T-helper 2 cell treated with Interferon-gamma antibody and Interleukin-4, amounts not matched to agents 5 μg/mL and 100 μg/mL, for 36 hours (primary cell): ENCODE results near the gene PKLR.
"Not testable (repeated sequence)": the region's sequence is repeated elsewhere in the genome, so short reads cannot be mapped to it uniquely, and the experiment has no call there.

ENCODE experiments used
- DNase-seq: peaks from one replicate; pipeline ENCODE4 v3.0.0; 2021; ENCODE audit warnings: low spot score
- H3K27ac Mint-ChIP-seq: one replicate; pipeline ENCODE4 v1.8.0; 2021; ENCODE audit warnings: mild to moderate bottlenecking, mixed read lengths
- H3K27me3 Mint-ChIP-seq: one replicate; pipeline ENCODE4 v1.8.0; 2021; ENCODE audit warnings: low read depth, mixed read lengths
- H3K36me3 Mint-ChIP-seq: one replicate; pipeline ENCODE4 v1.8.0; 2021; ENCODE audit warnings: low read depth, mixed read lengths
- H3K4me1 Mint-ChIP-seq: one replicate; pipeline ENCODE4 v1.8.0; 2021; ENCODE audit warnings: low read depth, mixed read lengths
- H3K4me3 Mint-ChIP-seq: one replicate; pipeline ENCODE4 v1.8.0; 2022; ENCODE audit warnings: mild to moderate bottlenecking, moderate library complexity, mixed read lengths
- H3K9me3 Mint-ChIP-seq: one replicate; pipeline ENCODE4 v1.8.0; 2021; ENCODE audit warnings: mixed read lengths

Gene PKLR

GRCh38 chr1:155250633-155251449, 50.4 kb downstream of the PKLR start:
- Mint-ChIP-seq H3K27me3 (no peaks in the 10 kb centered on the region), H3K27ac (peak overlapping the region; percentile 14)

GRCh38 chr1:155250246-155250632, 51.0 kb downstream of the PKLR start:
- H3K9me3 Mint-ChIP-seq, result no peaks in the 10 kb centered on the region
- H3K27ac Mint-ChIP-seq, result peak overlapping the region; percentile 79
- no peaks in the 10 kb centered on the region for H3K27me3 Mint-ChIP-seq
- peak overlapping the region; percentile 80 for H3K4me3 Mint-ChIP-seq
- peaks cover 10% of the 10 kb centered on the region for H3K36me3 Mint-ChIP-seq
- peaks cover 29% of the 10 kb centered on the region for H3K4me1 Mint-ChIP-seq
- DNase-seq, result no peak

More at GRCh38 chr1:155250633-155251449, 50.4 kb downstream of the PKLR start:
- DNase-seq, result peak; percentile 92
- Mint-ChIP-seq H3K9me3 (no peaks in the 10 kb centered on the region), H3K36me3 (peaks cover 7% of the 10 kb centered on the region), H3K4me3 (peak overlapping the region; percentile 66), H3K4me1 (peaks cover 26% of the 10 kb centered on the region)

GRCh38 chr1:155247667-155248553, 53.3 kb downstream of the PKLR start:
- no peaks in the 10 kb centered on the region for H3K9me3 Mint-ChIP-seq
- H3K4me1 Mint-ChIP-seq, result peaks cover 27% of the 10 kb centered on the region

GRCh38 chr1:155246796-155247195, 54.4 kb downstream of the PKLR start:
- Mint-ChIP-seq H3K27ac (peak overlapping the region; percentile 1), H3K4me1 (peaks cover 30% of the 10 kb centered on the region)
- H3K27me3 Mint-ChIP-seq, H3K9me3 Mint-ChIP-seq, H3K36me3 Mint-ChIP-seq, H3K4me3 Mint-ChIP-seq, DNase-seq: not testable (repeated sequence)

More at GRCh38 chr1:155247667-155248553, 53.3 kb downstream of the PKLR start:
- H3K27me3 Mint-ChIP-seq, result peaks cover 3% of the 10 kb centered on the region
- no peak overlapping the region for H3K27ac Mint-ChIP-seq
- H3K36me3 Mint-ChIP-seq, result peaks cover 10% of the 10 kb centered on the region
- no peak overlapping the region for H3K4me3 Mint-ChIP-seq
- no peak for DNase-seq

- H3K4me1 Mint-ChIP-seq, result peaks cover 36% of the 10 kb centered on the region
Observed at GRCh38 chr1:155245163-155245524, 56.1 kb downstream of the PKLR start.

GRCh38 chr1:155244368-155245162, 56.7 kb downstream of the PKLR start:
- Mint-ChIP-seq H3K27me3 (peaks cover 3% of the 10 kb centered on the region), H3K27ac (peak overlapping the region; percentile 93), H3K9me3 (no peaks in the 10 kb centered on the region), H3K36me3 (peaks cover 12% of the 10 kb centered on the region), H3K4me3 (peak overlapping the region; percentile 77), H3K4me1 (peaks cover 36% of the 10 kb centered on the region)
- DNase-seq, result peak; percentile 97

More at GRCh38 chr1:155245163-155245524, 56.1 kb downstream of the PKLR start:
- no peak for DNase-seq
- H3K4me3 Mint-ChIP-seq, result peak overlapping the region; percentile 77
- H3K27ac Mint-ChIP-seq, result peak overlapping the region; percentile 93
- no peaks in the 10 kb centered on the region for H3K9me3 Mint-ChIP-seq
- H3K36me3 Mint-ChIP-seq, result peaks cover 12% of the 10 kb centered on the region
- peaks cover 3% of the 10 kb centered on the region for H3K27me3 Mint-ChIP-seq

- Mint-ChIP-seq H3K36me3 (peaks cover 21% of the 10 kb centered on the region), H3K4me1 (peaks cover 36% of the 10 kb centered on the region), H3K4me3 (peak overlapping the region; percentile 77), H3K9me3 (no peaks in the 10 kb centered on the region), H3K27me3 (peaks cover 3% of the 10 kb centered on the region), H3K27ac (peak overlapping the region; percentile 86)
- no peak for DNase-seq
Observed at GRCh38 chr1:155242805-155243358, 58.4 kb downstream of the PKLR start.

GRCh38 chr1:155241841-155242264, 59.4 kb downstream of the PKLR start:
- Mint-ChIP-seq H3K27me3 (peaks cover 3% of the 10 kb centered on the region), H3K9me3 (no peaks in the 10 kb centered on the region), H3K36me3 (peaks cover 26% of the 10 kb centered on the region), H3K4me1 (peaks cover 36% of the 10 kb centered on the region), H3K4me3 (peak overlapping the region; percentile 90), H3K27ac (peak overlapping the region; percentile 82)
- DNase-seq, result no peak

- peaks cover 28% of the 10 kb centered on the region for H3K36me3 Mint-ChIP-seq
- H3K27ac Mint-ChIP-seq, result peak overlapping the region; percentile 82
- peak overlapping the region; percentile 90 for H3K4me3 Mint-ChIP-seq
- peaks cover 3% of the 10 kb centered on the region for H3K27me3 Mint-ChIP-seq
- peaks cover 36% of the 10 kb centered on the region for H3K4me1 Mint-ChIP-seq
- H3K9me3 Mint-ChIP-seq, result no peaks in the 10 kb centered on the region
- peak; percentile 77 for DNase-seq
Observed at GRCh38 chr1:155241069-155241679, 60.1 kb downstream of the PKLR start.
